Body of pancreas (tissue), 4 donors: Measurements from ENCODE around the gene GRIK3.

Source experiments
- POLR2A ChIP-seq, 3 donors: fragments of 450-650 bp; IDR thresholded peaks; one replicate each; pipeline ENCODE4 v1.6.1; 2016; ENCODE audit warnings: antibody characterized with exemption in 3 of 3, mild to moderate bottlenecking in 2 of 3
- TF ChIP-seq, protein P1 (sequence below), 7 experiments: fragments of 450-650 bp in 4 of 7; fragments of 200-600 bp in 3 of 7; sonication (generic) in 3 of 7; IDR thresholded peaks; one replicate each; pipeline ENCODE4 v1.5.1; 2016 to 2019; ENCODE audit warnings: antibody characterized with exemption in 7 of 7

DNA sequence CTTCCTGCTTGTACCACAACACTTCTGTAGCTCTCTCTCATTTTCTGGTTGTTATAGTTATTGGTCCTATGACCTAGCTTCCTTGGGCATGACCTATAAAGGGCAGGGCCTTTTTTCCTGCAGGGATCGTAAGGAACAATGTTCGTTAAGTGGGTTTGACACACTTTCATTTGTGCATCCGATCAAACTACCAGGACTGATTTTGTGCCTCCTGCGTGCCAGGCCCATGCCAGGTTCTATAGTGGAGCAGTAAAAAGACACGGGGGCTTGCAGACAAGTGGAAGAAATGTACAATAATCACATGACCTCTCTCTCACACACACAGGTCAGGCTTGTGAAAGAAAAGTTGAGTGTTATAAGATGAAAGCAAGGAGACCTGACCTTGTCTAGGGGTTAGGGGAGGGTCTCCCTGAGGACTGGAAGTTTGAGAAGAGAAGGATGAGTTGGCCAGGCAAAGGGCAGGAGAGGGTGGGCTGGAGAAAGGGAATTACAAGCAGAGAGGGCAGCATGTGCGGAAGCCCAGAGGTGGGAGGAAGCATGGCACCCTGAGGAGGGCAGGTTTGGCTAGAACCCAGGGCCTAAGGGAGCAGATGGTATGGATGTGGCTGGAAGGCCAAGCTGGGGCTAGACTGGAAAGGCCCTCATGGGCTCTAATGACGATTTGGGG lies 145.4 kb downstream of the GRIK3 start:
- TF ChIP-seq, protein P1, sequence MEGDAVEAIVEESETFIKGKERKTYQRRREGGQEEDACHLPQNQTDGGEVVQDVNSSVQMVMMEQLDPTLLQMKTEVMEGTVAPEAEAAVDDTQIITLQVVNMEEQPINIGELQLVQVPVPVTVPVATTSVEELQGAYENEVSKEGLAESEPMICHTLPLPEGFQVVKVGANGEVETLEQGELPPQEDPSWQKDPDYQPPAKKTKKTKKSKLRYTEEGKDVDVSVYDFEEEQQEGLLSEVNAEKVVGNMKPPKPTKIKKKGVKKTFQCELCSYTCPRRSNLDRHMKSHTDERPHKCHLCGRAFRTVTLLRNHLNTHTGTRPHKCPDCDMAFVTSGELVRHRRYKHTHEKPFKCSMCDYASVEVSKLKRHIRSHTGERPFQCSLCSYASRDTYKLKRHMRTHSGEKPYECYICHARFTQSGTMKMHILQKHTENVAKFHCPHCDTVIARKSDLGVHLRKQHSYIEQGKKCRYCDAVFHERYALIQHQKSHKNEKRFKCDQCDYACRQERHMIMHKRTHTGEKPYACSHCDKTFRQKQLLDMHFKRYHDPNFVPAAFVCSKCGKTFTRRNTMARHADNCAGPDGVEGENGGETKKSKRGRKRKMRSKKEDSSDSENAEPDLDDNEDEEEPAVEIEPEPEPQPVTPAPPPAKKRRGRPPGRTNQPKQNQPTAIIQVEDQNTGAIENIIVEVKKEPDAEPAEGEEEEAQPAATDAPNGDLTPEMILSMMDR (IDR thresholded peaks at IDR 0.05), result no peak
- no peak for TF ChIP-seq POLR2A (IDR thresholded peaks at IDR 0.05)
